WERI-Rb-1 (cell line): Measurements from ENCODE around the gene HOXC12.
A peak's percentile ranks its signal among the peaks of the same experiment; 100 is the strongest.

Experiments used
- DNase-seq: peaks from one replicate; pipeline ENCODE4 v3.0.0-alpha.2; 2020
- H3K27ac ChIP-seq: fragments of 250-450 bp; sonication (Bioruptor Pico); 2 replicates; pipeline ENCODE4 v1.5.1; 2020; ENCODE audit warnings: mild to moderate bottlenecking, moderate library complexity
- H3K27me3 ChIP-seq: fragments of 250-450 bp; sonication (Bioruptor Pico); 2 replicates; pipeline ENCODE4 v1.5.1; 2021; ENCODE audit warnings: mild to moderate bottlenecking, low read depth, moderate library complexity; ENCODE audit not compliant: insufficient read depth, severe bottlenecking
- H3K36me3 ChIP-seq: fragments of 250-450 bp; sonication (Bioruptor Pico); 2 replicates; pipeline ENCODE4 v1.5.1; 2020; ENCODE audit warnings: mild to moderate bottlenecking, moderate library complexity
- H3K4me3 ChIP-seq: 2 replicates; pipeline ENCODE4 v1.5.1; 2011; ENCODE audit warnings: low read depth, mild to moderate bottlenecking, control low read depth, low read length
- H3K9me3 ChIP-seq: fragments of 250-450 bp; sonication (Bioruptor Pico); 2 replicates; pipeline ENCODE4 v1.5.1; 2021; ENCODE audit warnings: mild to moderate bottlenecking, moderate library complexity; ENCODE audit not compliant: severe bottlenecking
- CTCF ChIP-seq: IDR thresholded peaks from 2 replicates; pipeline ENCODE4 v1.5.1; 2011; ENCODE audit warnings: low read depth, mild to moderate bottlenecking, control low read depth, inconsistent platforms, low read length

Gene HOXC12

GRCh38 chr12:53982648-53983567, 28.2 kb downstream of the HOXC12 start:
- no peak for DNase-seq
- no peak for TF ChIP-seq CTCF
- Histone ChIP-seq H3K4me3 (no peak overlapping the region), H3K9me3 (no peaks in the 10 kb centered on the region), H3K27me3 (no peaks in the 10 kb centered on the region), H3K27ac (no peak overlapping the region), H3K36me3 (no peaks in the 10 kb centered on the region)

- DNase-seq, result no peak
- H3K27me3 ChIP-seq, result no peaks in the 10 kb centered on the region
These were observed 28.9 kb downstream of the HOXC12 start for GRCh38 chr12:53983568-53983949.

GRCh38 chr12:53983950-53984572, 29.4 kb downstream of the HOXC12 start:
- TF ChIP-seq CTCF, result no peak
- Histone ChIP-seq H3K36me3 (no peaks in the 10 kb centered on the region), H3K27me3 (no peaks in the 10 kb centered on the region), H3K27ac (no peak overlapping the region), H3K9me3 (no peaks in the 10 kb centered on the region), H3K4me3 (no peak overlapping the region)
- no peak for DNase-seq

More at GRCh38 chr12:53983568-53983949, 28.9 kb downstream of the HOXC12 start:
- Histone ChIP-seq H3K9me3 (no peaks in the 10 kb centered on the region), H3K4me3 (no peak overlapping the region), H3K36me3 (no peaks in the 10 kb centered on the region), H3K27ac (no peak overlapping the region)
- no peak for TF ChIP-seq CTCF

- Histone ChIP-seq H3K27ac (peak within 1 kb of the TSS; percentile 44), H3K36me3 (no peaks in the 10 kb centered on the region), H3K9me3 (no peaks in the 10 kb centered on the region), H3K27me3 (no peaks in the 10 kb centered on the region), H3K4me3 (peak within 1 kb of the TSS; percentile 71)
- TF ChIP-seq CTCF, result peak; percentile 86
- DNase-seq, result peak; percentile 96
These were observed 30.4 kb downstream of the HOXC12 start, which contains the start of gene HOXC10 for GRCh38 chr12:53984901-53985691. HOXC10 (plus strand) TSS chr12:53985146; CDS start chr12:53985260, 114 bp downstream.

GRCh38 chr12:53985692-53985993, 30.9 kb downstream of the HOXC12 start:
- peak overlapping the region; percentile 44 for H3K27ac ChIP-seq
- H3K9me3 ChIP-seq, result no peaks in the 10 kb centered on the region
- no peak for TF ChIP-seq CTCF
- H3K4me3 ChIP-seq, result peak overlapping the region; percentile 71
- no peaks in the 10 kb centered on the region for H3K36me3 ChIP-seq
- DNase-seq, result no peak
- H3K27me3 ChIP-seq, result no peaks in the 10 kb centered on the region
